BJ (cell line): ENCODE measurements around the gene AGBL4. TPM values are rescaled to one million over a fixed set of nuclear protein-coding genes. Genes with fewer than 3 reads are reported as not detected.

ENCODE experiments used
- CTCF ChIA-PET: fragments of 350-600 bp; formaldehyde crosslinking; extraction: SDS; loops from one replicate; lab custom pipeline; 2021; ENCODE audit warnings: antibody characterized with exemption, inconsistent platforms; lab: Yijun Ruan, JAX
- POLR2A ChIA-PET: fragments of 300-600 bp; sonication (Branson Sonifier 250); formaldehyde crosslinking; extraction: SDS; loops from one replicate; lab custom pipeline; 2021; ENCODE audit warnings: antibody characterized with exemption; lab: Charles Lee
- DNase-seq: peaks from one replicate; pipeline ENCODE4 v3.0.0-alpha.2; 2011; ENCODE audit warnings: low read depth
- H3K27me3 ChIP-seq: 2 replicates; pipeline ENCODE4 v1.6.0; 2011; ENCODE audit warnings: low read length; ENCODE audit not compliant: control insufficient read depth, insufficient read depth
- H3K36me3 ChIP-seq: 2 replicates; pipeline ENCODE4 v1.5.1; 2011; ENCODE audit warnings: low read length; ENCODE audit not compliant: control insufficient read depth, insufficient read depth
- H3K4me3 ChIP-seq: 2 replicates; pipeline ENCODE4 v1.5.1; 2011; ENCODE audit warnings: low read depth, mild to moderate bottlenecking, control low read depth, low read length
- CTCF ChIP-seq: IDR thresholded peaks from 2 replicates; pipeline ENCODE4 v1.5.1; 2011; ENCODE audit warnings: low read depth, mild to moderate bottlenecking, control low read depth, inconsistent platforms, low read length, moderate library complexity; ENCODE audit not compliant: insufficient read depth
- polyA plus RNA-seq: library from polyadenylated mRNA; depleted of rRNA; stranded (reverse); fragments of >200 nt; gene quantifications from 2 replicates; pipeline ENCODE4 v1.2.3, GENCODE V29; 2011

Gene AGBL4
- polyA plus RNA-seq, 1 experiment, result not detected

- Histone ChIP-seq H3K36me3 (no peaks in the 10 kb centered on the region), H3K4me3 (no peak overlapping the region), H3K27me3 (no peaks in the 10 kb centered on the region)
- no peak for TF ChIP-seq CTCF
- POLR2A ChIA-PET, result no interaction called here
- CTCF ChIA-PET, result no interaction called here
- DNase-seq, result no peak
Observed at GRCh38 chr1:48978413-48978812, 1045.3 kb downstream of the AGBL4 start.

- no peak for DNase-seq
- no peak for TF ChIP-seq CTCF
- ChIA-PET CTCF (no interaction called here), POLR2A (no interaction called here)
- Histone ChIP-seq H3K4me3 (no peak overlapping the region), H3K36me3 (no peaks in the 10 kb centered on the region), H3K27me3 (no peaks in the 10 kb centered on the region)
Observed at GRCh38 chr1:48977273-48977672, 1046.5 kb downstream of the AGBL4 start.

DNA sequence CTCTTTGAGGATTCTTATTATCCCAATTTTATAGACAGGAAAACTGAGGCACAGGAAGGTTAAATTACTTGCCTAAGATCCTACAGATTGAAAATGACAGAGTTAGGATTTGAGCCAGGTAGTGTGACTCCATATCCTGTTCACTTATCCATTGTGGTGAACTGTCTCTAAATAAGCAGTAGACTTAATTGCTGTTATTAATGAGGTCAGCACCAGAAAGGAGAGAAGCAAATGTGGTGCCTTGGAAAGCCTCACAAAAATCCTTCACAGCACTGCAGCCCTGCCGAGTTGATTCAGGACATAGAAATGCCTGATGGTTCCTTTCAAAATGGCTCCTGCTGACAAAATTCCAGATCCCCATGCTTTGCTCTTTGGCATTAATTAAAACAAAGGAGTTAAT, 1053.8 kb downstream of the AGBL4 start:
- no peak for TF ChIP-seq CTCF
- Histone ChIP-seq H3K4me3 (no peak overlapping the region), H3K36me3 (no peaks in the 10 kb centered on the region), H3K27me3 (no peaks in the 10 kb centered on the region)
- DNase-seq, result no peak
- POLR2A ChIA-PET, result no interaction called here
- CTCF ChIA-PET, result no interaction called here

GRCh38 chr1:48967318-48967717, 1056.4 kb downstream of the AGBL4 start:
- CTCF ChIA-PET, result no interaction called here

GRCh38 chr1:48966583-48966982, 1057.2 kb downstream of the AGBL4 start:
- ChIA-PET CTCF (no interaction called here), POLR2A (no interaction called here)
- DNase-seq, result peak; percentile 17
- H3K4me3 ChIP-seq, result no peak overlapping the region
- H3K36me3 ChIP-seq, result no peaks in the 10 kb centered on the region
- no peaks in the 10 kb centered on the region for H3K27me3 ChIP-seq
- TF ChIP-seq CTCF, result no peak

More at GRCh38 chr1:48967318-48967717, 1056.4 kb downstream of the AGBL4 start:
- POLR2A ChIA-PET, result no interaction called here
- H3K36me3 ChIP-seq, result no peaks in the 10 kb centered on the region
- no peak overlapping the region for H3K4me3 ChIP-seq
- H3K27me3 ChIP-seq, result no peaks in the 10 kb centered on the region
- DNase-seq, result no peak
- TF ChIP-seq CTCF, result no peak
